ENCODE data around the gene HNRNPD.
"Not testable (repeated sequence)": the region's sequence is repeated elsewhere in the genome, so short reads cannot be mapped to it uniquely, and the experiment has no call there.

Gene HNRNPD

DNA sequence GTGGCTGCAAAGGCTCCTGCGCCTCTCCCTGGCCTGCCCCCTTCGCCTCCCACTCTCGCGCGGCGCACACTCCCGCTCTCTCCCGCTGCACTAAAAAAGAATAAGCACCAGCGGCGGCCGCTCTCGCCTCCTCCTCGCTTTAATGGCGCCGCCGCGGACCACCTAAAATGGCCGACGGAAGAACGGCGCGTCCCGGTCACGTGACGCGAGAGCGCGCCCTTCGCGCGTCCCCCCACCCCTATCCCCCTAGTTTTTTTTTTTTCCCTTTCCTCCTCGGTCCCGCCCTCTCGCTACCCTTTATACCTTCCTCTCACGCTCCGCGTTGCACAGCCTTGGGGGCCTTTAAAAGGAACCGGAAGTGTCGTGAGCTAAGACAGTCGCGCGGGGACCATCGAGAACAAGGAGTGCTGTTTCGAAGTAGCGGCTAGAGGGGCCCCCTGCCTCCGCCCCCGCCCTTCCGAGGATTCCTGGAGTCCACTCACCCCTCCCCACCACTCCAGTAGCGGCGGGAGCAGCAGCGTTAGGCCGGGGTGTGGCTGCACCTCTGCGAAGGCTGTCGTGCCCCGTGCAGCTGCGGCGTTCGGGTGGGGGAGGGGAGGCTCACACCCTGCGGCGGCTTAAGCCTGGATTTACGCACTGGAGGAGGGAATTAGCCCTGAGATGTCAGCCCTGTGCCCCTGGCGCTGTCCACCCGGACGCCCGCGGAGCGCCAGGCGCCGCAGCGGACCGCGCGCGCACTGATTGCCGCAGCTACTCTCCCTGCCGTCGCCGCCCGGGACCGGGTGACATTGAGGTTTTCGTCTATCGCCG lies at the start of gene HNRNPD:
Gene HNRNPD, minus strand, starts transcription at position 176 of the 810 bp plus-strand sequence. CDS start 313 bp downstream, outside the sequence.
- DNase-seq: peak; percentile 100

DNA sequence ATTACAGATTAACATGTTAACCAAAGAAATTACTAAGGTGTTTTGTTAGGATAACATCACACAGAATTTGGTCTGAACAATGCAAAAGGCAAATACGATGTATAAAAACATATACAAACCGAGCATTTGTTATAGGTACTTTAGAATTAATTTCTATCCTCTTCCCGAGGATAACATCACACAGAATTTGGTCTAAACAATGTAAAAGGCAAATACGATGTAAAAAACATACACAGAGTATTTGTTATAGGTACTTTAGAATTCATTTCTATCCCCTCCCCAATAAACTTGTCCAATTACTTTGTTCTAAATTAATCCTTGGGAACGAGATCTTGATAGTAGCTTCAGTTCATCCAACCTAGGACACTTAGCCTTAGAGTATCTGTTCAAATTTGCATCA lies 48.8 kb upstream of the HNRNPD start:
- no peak for DNase-seq

DNA sequence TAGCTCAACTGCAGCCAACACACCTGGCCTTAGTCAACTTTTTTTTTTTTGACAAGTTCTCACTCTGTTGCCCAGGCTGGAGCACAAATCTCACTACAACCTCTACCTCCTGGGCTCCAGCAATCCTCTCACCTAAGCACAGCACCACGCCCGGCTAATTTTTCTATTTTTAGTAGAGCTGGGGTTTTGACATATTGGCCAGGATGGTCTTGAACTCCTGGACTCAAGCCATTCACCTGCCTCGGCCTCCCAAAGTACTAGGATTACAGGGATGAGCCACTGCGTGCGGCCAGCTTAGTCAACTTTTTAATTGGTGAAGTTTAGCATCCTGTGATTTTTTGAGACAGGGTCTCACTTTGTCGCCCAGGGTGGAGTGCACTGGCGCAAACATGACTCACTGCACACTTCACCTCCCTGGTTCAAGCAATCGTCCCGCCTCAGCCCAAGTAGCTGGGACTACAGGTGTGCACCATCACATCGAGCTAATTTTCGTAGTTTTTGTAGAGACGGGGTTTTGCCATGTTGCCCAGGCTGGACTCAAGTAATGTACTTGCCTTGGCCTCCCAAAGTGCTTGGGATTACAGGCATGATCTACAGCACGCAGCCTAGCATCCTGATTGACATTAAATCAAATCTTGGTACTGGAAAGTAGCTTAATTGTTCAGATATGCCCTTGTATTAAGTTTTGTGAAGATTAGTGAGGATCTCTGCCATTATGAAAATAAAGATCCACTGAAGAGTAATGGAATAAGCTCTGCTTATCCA lies 48.2 kb upstream of the HNRNPD start:
- no peak for DNase-seq

GRCh38 chr4:82419451-82419850 lies 45.7 kb upstream of the HNRNPD start:
- no peak for DNase-seq

- DNase-seq: no peak
These were observed 42.2 kb upstream of the HNRNPD start for GRCh38 chr4:82415922-82416365.

GRCh38 chr4:82415061-82415460 lies 41.3 kb upstream of the HNRNPD start:
- DNase-seq: not testable (repeated sequence)

DNA sequence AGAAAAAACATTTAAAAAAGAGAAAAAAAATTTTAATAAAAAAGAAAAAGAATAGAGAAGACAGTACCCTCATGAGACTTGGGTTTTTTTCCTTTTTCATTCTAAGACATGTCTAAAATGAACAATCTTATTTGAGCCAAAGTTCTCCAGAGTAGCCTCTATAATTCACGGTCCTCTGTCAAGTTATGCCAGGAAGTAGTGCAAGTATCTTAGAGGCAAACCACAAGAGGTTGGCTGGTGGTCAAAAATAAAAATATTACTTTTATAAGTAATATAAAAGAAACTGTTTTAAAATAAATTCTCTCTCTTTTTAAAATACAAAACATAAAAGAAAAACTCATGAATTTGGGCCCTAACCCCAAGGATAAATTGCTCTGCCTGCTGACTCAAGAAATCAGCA lies 29.9 kb upstream of the HNRNPD start:
- DNase-seq: no peak

DNA sequence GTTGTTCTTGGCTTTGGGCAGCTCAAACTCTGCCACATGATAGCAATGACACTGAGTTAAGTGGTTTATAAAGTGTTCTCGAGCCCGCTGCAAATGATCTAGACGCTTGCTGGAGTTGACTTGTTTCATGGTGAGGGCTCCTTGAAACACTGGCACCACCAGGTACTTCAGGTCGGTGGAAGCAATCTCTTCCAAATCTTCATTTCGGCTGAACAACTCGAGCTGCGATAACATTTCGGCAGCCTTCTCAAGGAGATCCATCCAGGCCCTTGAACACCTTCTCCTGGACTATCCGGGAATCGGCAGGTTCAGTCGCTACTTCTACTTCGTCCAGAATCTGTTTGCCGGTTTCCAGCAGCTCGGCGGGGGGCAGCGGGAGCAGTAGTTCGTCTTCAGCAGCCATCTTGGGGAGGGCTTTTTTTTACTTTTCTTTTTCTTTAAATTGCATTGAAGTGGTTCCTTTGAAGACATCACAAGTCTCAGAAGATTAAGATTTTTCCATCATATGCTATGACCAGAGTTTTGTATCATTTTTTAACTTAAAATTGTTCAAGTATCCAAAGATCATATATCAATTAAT lies 28.5 kb upstream of the HNRNPD start:
- DNase-seq: no peak

DNA sequence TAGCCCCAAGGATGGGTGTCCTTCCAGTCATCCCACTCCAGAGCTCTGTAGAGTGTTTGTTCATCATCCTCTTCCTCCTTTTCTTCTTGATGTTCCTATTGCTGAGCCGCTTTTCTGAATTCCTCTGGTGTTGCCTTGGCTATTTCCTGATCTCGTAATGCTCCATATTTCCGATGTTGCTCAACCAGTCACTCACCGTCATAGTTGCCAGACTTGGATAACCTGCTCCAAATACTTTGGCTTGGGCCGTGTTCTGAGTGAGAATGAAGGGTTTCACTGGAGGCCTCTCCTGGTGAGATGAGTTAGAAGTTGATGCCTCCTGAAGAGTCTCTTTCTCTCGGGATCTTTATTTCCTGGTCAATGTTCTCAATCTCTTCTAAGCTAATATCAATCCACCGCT lies 27.8 kb upstream of the HNRNPD start:
- no peak for DNase-seq

DNA sequence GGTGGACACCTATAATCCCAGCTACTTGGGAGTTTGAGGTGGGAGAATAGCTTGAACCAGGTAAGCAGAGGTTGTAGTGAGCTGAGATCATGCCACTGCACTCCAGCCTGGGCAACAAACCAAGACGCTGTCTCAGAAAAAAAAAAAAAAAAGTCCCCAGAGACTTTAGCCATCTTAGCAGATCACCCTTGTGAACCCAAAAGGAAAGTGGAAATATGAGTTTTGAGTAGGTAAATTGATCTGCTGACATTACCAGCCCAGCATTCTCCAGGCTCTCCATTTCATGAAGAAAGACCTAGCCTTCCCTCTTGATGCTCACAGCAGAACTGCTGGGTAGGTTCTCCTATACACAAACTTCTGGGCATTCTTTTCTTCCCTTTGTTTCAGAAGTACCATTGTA lies 24.5 kb upstream of the HNRNPD start:
- DNase-seq: no peak

- no peak for DNase-seq
These were observed 23.7 kb upstream of the HNRNPD start for GRCh38 chr4:82397527-82397926.

DNA sequence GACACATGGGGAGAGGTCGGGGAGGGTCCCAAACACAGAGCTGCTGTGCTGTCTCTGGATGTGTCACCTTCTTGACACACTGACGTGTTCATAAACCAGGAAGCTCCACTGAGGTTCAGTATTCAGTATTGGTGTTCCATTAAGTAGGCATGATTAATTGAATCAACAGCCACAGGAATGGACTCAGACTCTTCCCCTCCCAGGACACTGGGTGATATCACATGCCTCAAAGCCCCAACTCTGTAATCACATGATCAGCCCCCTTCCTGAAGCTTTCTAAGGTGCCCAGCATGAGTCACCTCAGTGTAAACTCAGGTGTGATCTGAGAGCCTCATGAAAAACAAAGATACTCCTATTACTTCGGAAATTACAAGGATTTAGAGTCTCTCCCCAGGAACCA lies 21.1 kb upstream of the HNRNPD start:
- no peak for DNase-seq

DNA sequence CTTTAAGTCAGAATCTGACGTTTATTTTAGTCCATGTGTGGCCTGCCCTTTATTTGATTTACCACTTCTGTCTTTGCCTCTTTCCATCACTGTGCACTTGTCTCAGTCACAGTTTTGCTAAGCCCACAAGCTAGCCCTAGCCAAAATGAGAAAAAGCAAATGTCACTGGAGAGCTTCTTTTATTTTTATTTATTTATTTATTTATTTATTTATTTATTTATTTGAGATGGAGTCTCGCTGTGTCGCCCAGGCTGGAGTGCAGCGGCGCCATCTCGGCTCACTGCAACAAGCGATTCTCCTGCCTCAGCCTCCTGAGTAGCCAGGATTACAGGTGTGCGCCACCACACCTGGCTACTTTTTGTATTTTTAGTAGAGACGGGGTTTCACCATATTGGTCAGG lies 16.3 kb upstream of the HNRNPD start:
- not testable (repeated sequence) for DNase-seq

DNA sequence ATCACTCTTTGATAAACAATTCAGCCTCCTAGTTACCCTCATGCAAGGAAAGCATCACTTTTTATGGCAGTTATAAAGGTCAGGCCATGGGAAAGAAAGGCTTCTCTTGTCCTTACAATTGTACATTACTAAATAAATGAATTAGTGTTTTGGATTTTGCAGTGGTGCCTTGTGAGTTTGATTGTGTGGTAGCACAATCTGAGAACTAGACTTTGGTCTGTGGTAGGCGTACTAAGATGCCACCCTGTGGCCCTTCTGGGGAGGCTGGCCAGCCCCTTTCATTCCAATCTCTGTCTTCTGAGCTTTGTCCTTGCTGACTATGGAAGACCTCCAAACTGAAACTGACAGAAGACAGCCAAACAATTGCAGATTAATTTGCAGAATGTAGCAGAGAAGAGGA lies 14.6 kb upstream of the HNRNPD start:
- no peak for DNase-seq

GRCh38 chr4:82386312-82386711 lies 12.5 kb upstream of the HNRNPD start:
- not testable (repeated sequence) for DNase-seq

- DNase-seq: no peak
These were observed 9.0 kb upstream of the HNRNPD start for GRCh38 chr4:82382751-82383150.

- DNase-seq: no peak
These were observed 8.0 kb upstream of the HNRNPD start for GRCh38 chr4:82381661-82382296.

GRCh38 chr4:82381235-82381634 lies 7.4 kb upstream of the HNRNPD start:
- DNase-seq: no peak

DNA sequence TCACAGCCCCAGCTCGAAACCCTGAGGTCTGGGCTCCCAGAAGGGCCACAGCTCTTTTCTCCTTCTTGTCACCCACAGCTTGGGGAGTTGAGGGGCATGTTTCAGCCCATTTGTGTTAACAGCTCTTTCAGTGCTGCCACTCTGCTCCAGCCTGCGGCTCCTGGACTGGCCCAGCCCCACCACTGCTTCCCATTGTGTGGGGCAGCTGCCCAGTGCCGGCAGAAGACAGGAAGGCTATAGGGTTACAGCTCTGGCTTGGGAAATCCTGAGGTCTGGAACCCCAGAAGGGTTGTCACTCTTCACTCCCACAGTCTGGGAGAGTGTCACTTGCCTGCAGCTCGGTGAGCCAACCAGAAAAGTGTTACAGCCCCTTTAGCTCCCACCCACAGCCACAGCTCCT lies 7.0 kb upstream of the HNRNPD start:
- DNase-seq: no peak

DNA sequence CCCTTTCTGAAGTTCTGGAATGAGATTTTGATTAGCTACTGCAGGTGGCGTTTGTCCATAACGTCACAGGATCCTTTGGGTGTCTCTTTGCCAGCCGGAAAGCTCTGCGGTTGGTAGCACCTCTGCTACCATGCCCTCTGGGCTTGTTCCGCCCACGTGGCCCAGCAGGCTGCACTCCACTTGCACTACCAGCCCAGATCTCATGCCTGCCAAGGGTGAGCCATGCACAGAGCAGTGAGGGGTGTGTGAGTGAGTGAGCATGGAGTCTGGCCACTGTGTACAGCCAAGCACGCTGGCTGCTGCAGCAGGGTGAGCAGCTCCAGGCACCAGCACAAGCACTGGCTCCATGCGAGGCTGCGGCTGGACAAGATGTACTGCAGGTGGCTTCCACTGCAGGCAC lies 6.6 kb upstream of the HNRNPD start:
- no peak for DNase-seq

DNA sequence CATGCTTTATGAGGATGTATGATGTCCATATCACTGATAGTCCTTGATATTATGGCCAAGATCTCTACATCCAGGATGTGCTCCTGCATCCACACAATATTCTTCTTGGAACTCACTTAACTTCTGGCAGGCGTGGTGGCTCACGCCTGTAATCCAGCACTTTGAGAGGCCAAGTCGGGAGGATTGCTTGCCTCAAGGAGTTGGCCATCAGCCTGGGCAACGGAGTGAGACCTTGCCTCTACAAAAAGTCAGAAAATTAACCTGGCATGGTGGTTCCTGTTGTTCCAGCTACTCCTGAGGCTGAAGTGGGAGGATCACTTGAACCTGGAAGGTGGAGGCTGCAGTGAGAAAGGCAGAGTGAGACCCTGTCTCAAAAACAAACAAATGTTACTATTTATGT lies 2.3 kb upstream of the HNRNPD start:
- no peak for DNase-seq

- no peak for DNase-seq
These were observed 340 bp downstream of the HNRNPD start for GRCh38 chr4:82373486-82373815.
